PC-3 (cell line): ENCODE data around the gene LRRC8B. TPM values are rescaled to one million over a fixed set of nuclear protein-coding genes. Genes with fewer than 3 reads are reported as not detected.

Experiments
- ATAC-seq: fragments of 200-7000 bp; cut with Tn5 transposase; 2 replicates; pipeline ENCODE4 v1.9.1; 2020; ENCODE audit warnings: mild to moderate bottlenecking, moderate library complexity
- BruUV-seq: library from RNA; stranded (reverse); fragments of 400-500 nt; replicated peaks from 2 replicates; lab custom pipeline; 2021; lab: Mats Ljungman, UMichigan
- CTCF ChIA-PET: fragments of 300-600 bp; sonication (Branson Sonifier 250); formaldehyde crosslinking; loops from one replicate; lab custom pipeline; 2022; ENCODE audit warnings: antibody characterized with exemption; lab: Charles Lee
- POLR2A ChIA-PET: fragments of 300-600 bp; sonication (Branson Sonifier 250); formaldehyde crosslinking; loops from one replicate; lab custom pipeline; 2022; ENCODE audit warnings: antibody characterized with exemption; ENCODE audit not compliant: unreplicated experiment; lab: Charles Lee
- DNase-seq: peaks from one replicate; pipeline ENCODE4 v3.0.0-alpha.2; 2015
- H2AFZ ChIP-seq: fragments of 300-600 bp; sonication (generic); 2 replicates; pipeline ENCODE4 v1.6.0; 2016; ENCODE audit warnings: antibody characterized with exemption, low read length
- H3F3A ChIP-seq: fragments of 300-600 bp; sonication (generic); one replicate; pipeline ENCODE4 v1.6.0; 2017; ENCODE audit warnings: antibody characterized with exemption, low read length, control low read depth, mild to moderate bottlenecking; ENCODE audit not compliant: unreplicated experiment
- H3K27ac ChIP-seq: fragments of 300-600 bp; sonication (generic); 2 replicates; pipeline ENCODE4 v1.5.1; 2016; ENCODE audit warnings: mild to moderate bottlenecking, low read length
- H3K27me3 ChIP-seq: fragments of 300-600 bp; sonication (generic); 2 replicates; pipeline ENCODE4 v1.6.1; 2016; ENCODE audit warnings: low read length, mixed read lengths
- H3K36me3 ChIP-seq: fragments of 300-600 bp; sonication (generic); 2 replicates; pipeline ENCODE4 v1.6.1; 2016; ENCODE audit warnings: low read depth, mixed run types, low read length, mixed read lengths
- H3K4me1 ChIP-seq: fragments of 300-600 bp; sonication (generic); 2 replicates; pipeline ENCODE4 v1.5.1; 2016; ENCODE audit warnings: low read length; ENCODE audit not compliant: insufficient read depth
- H3K4me2 ChIP-seq: fragments of 300-600 bp; sonication (generic); 2 replicates; pipeline ENCODE4 v1.6.0; 2016; ENCODE audit warnings: low read length
- H3K4me3 ChIP-seq: fragments of 300-600 bp; sonication (generic); 2 replicates; pipeline ENCODE4 v1.5.1; 2016; ENCODE audit warnings: mild to moderate bottlenecking, low read length, mixed read lengths
- H3K79me2 ChIP-seq: fragments of 300-600 bp; sonication (generic); 2 replicates; pipeline ENCODE4 v1.6.1; 2017; ENCODE audit warnings: low read length, mixed read lengths
- H3K9ac ChIP-seq: fragments of 300-600 bp; sonication (generic); 2 replicates; pipeline ENCODE4 v1.6.0; 2016; ENCODE audit warnings: mild to moderate bottlenecking, low read length
- H3K9me2 ChIP-seq: fragments of 300-600 bp; sonication (generic); replicated peaks from 2 replicates; pipeline ENCODE4 v1.6.1; 2016; ENCODE audit warnings: mixed run types, low read length, mixed read lengths
- H3K9me3 ChIP-seq: fragments of 300-600 bp; sonication (generic); 2 replicates; pipeline ENCODE4 v1.6.1; 2016; ENCODE audit warnings: low read length, mixed read lengths
- H4K20me1 ChIP-seq: fragments of 300-600 bp; sonication (generic); 2 replicates; pipeline ENCODE4 v1.6.1; 2016; ENCODE audit warnings: low read length, mixed read lengths
- CTCF ChIP-seq: fragments of 300-600 bp; sonication (generic); conservative IDR thresholded peaks from 2 replicates; pipeline ENCODE4 v1.5.1; 2017; ENCODE audit warnings: antibody characterized with exemption, low read depth, mild to moderate bottlenecking, low read length
- EZH2 ChIP-seq: fragments of 300-600 bp; sonication (generic); IDR thresholded peaks from one replicate; pipeline ENCODE4 v1.6.1; 2017; ENCODE audit warnings: antibody characterized with exemption, mild to moderate bottlenecking, low read length; ENCODE audit not compliant: unreplicated experiment
- EZH2phosphoT487 ChIP-seq: fragments of 300-600 bp; sonication (generic); IDR thresholded peaks from 2 replicates; pipeline ENCODE4 v1.6.1; 2018; ENCODE audit warnings: mild to moderate bottlenecking, antibody characterized with exemption, low read length, borderline replicate concordance
- intact Hi-C: fragments of 100-400 bp; cut with micrococcal nuclease; formaldehyde crosslinking; loops from 2 replicates; pipeline ENCODE4 v1.9.0; 2023
- total RNA-seq: library from RNA; depleted of rRNA; stranded (reverse); fragments of >200 nt; gene quantifications from 2 replicates; pipeline ENCODE4 v1.2.3, GENCODE V29; 2014

LRRC8B gene
- total RNA-seq, 1 experiment from 2014 or later, result 8.4 TPM

- Histone ChIP-seq H3K4me2 (no peak overlapping the region), H2AFZ (no peak overlapping the region), H3K27ac (no peak overlapping the region), H4K20me1 (no peaks in the 10 kb centered on the region), H3K9ac (no peak overlapping the region), H3K36me3 (no peaks in the 10 kb centered on the region), H3K9me2 (no peaks in the 10 kb centered on the region), H3F3A (no peaks in the 10 kb centered on the region), H3K9me3 (no peaks in the 10 kb centered on the region), H3K4me1 (no peaks in the 10 kb centered on the region), H3K4me3 (no peak overlapping the region), H3K79me2 (no peaks in the 10 kb centered on the region), H3K27me3 (no peaks in the 10 kb centered on the region)
- ChIA-PET CTCF (no interaction called here), POLR2A (no interaction called here)
- TF ChIP-seq EZH2phosphoT487 (no peak), EZH2 (no peak), CTCF (no peak)
- intact Hi-C loops, result no loop called here
- DNase-seq (no peak), ATAC-seq (no peak)
- no TSS peak for BruUV-seq
Measured at GRCh38 chr1:89476072-89476471, 48.6 kb upstream of the LRRC8B start.

GRCh38 chr1:89483010-89483756, 41.4 kb upstream of the LRRC8B start:
- BruUV-seq, result no TSS peak
- no peaks in the 10 kb centered on the region for H3K27me3 ChIP-seq
- TF ChIP-seq EZH2, result no peak
- TF ChIP-seq CTCF, result peak; percentile 89

GRCh38 chr1:89483757-89484077, 40.9 kb upstream of the LRRC8B start:
- no TSS peak for BruUV-seq
- POLR2A ChIA-PET, result no interaction called here

More at GRCh38 chr1:89483010-89483756, 41.4 kb upstream of the LRRC8B start:
- no peaks in the 10 kb centered on the region for H4K20me1 ChIP-seq
- DNase-seq, result peak; percentile 86
- no peak overlapping the region for H3K4me3 ChIP-seq
- intact Hi-C loops, result loop anchor here (1.0 to 2.0 kb wide), 3 partner anchors 42 to 280 kb away; partner anchors contain the start of gene LRRC8B
- H3K4me2 ChIP-seq, result no peak overlapping the region
- H3K36me3 ChIP-seq, result no peaks in the 10 kb centered on the region
- ATAC-seq, result peak; percentile 96
- H3K9ac ChIP-seq, result no peak overlapping the region
- H3K9me3 ChIP-seq, result no peaks in the 10 kb centered on the region
- no peak overlapping the region for H3K27ac ChIP-seq
- CTCF ChIA-PET, result interaction anchor here (0.7 to 1.9 kb wide), 4 partner anchors 33 to 279 kb away, joined by 3 to 6 read pairs (median 4); no protein-coding TSS in a partner anchor
- POLR2A ChIA-PET, result no interaction called here
- H3F3A ChIP-seq, result no peaks in the 10 kb centered on the region
- H3K9me2 ChIP-seq, result no peaks in the 10 kb centered on the region
- no peak overlapping the region for H2AFZ ChIP-seq
- H3K79me2 ChIP-seq, result no peaks in the 10 kb centered on the region
- no peaks in the 10 kb centered on the region for H3K4me1 ChIP-seq

More at GRCh38 chr1:89483757-89484077, 40.9 kb upstream of the LRRC8B start:
- no peak overlapping the region for H3K4me2 ChIP-seq
- no peaks in the 10 kb centered on the region for H3K9me3 ChIP-seq
- no peak overlapping the region for H3K27ac ChIP-seq
- no peaks in the 10 kb centered on the region for H3K79me2 ChIP-seq
- H2AFZ ChIP-seq, result no peak overlapping the region
- no peaks in the 10 kb centered on the region for H4K20me1 ChIP-seq
- no peaks in the 10 kb centered on the region for H3K4me1 ChIP-seq
- intact Hi-C loops, result loop anchor here (1.0 to 2.0 kb wide), 3 partner anchors 41 to 280 kb away; partner anchors contain the start of gene LRRC8B
- no peak overlapping the region for H3K9ac ChIP-seq
- no peak for DNase-seq
- ATAC-seq, result no peak
- no peak for TF ChIP-seq EZH2phosphoT487
- no peak for TF ChIP-seq EZH2
- no peak for TF ChIP-seq CTCF
- H3F3A ChIP-seq, result no peaks in the 10 kb centered on the region
- H3K4me3 ChIP-seq, result no peak overlapping the region
- CTCF ChIA-PET, result interaction anchor here (0.7 to 1.9 kb wide), 4 partner anchors 32 to 279 kb away, joined by 3 to 6 read pairs (median 4); no protein-coding TSS in a partner anchor
- no peaks in the 10 kb centered on the region for H3K27me3 ChIP-seq
- H3K36me3 ChIP-seq, result no peaks in the 10 kb centered on the region
- no peaks in the 10 kb centered on the region for H3K9me2 ChIP-seq
